NCI-H226 (cell line): ENCODE data around the gene ERG28.

Source experiments
- DNase-seq: peaks from one replicate; pipeline ENCODE4 v3.0.0-alpha.2; 2015

Gene ERG28

GRCh38 chr14:75657331-75657730 lies 3.3 kb downstream of the ERG28 start:
- DNase-seq = no peak

GRCh38 chr14:75655235-75655634 lies 5.4 kb downstream of the ERG28 start:
- no peak for DNase-seq

GRCh38 chr14:75654127-75654732 lies 6.4 kb downstream of the ERG28 start:
- peak; percentile 32 for DNase-seq

GRCh38 chr14:75653563-75653962 lies 7.1 kb downstream of the ERG28 start:
- no peak for DNase-seq

GRCh38 chr14:75650253-75651058 lies 10.2 kb downstream of the ERG28 start:
- DNase-seq = no peak

GRCh38 chr14:75649773-75650172 lies 10.9 kb downstream of the ERG28 start:
- no peak for DNase-seq

GRCh38 chr14:75649337-75649736 lies 11.3 kb downstream of the ERG28 start:
- DNase-seq = no peak

- DNase-seq = peak; percentile 95
Measured at GRCh38 chr14:75648066-75648838, 12.4 kb downstream of the ERG28 start.

GRCh38 chr14:75647640-75648039 lies 13.0 kb downstream of the ERG28 start:
- DNase-seq = peak; percentile 13

- DNase-seq = no peak
Measured at GRCh38 chr14:75646762-75647161, 13.9 kb downstream of the ERG28 start.

- no peak for DNase-seq
Measured at GRCh38 chr14:75645056-75645455, 15.6 kb downstream of the ERG28 start.

- no peak for DNase-seq
Measured at GRCh38 chr14:75643985-75644384, 16.7 kb downstream of the ERG28 start.

GRCh38 chr14:75640876-75641275 lies 19.8 kb downstream of the ERG28 start:
- no peak for DNase-seq

GRCh38 chr14:75636100-75636692 lies 24.5 kb downstream of the ERG28 start:
- DNase-seq = no peak

- DNase-seq = no peak
Measured at GRCh38 chr14:75634848-75635247, 25.8 kb downstream of the ERG28 start.

- no peak for DNase-seq
Measured at GRCh38 chr14:75631453-75631831, 29.2 kb downstream of the ERG28 start.

- DNase-seq = no peak
Measured at GRCh38 chr14:75630695-75631452, 29.8 kb downstream of the ERG28 start.

- DNase-seq = no peak
Measured at GRCh38 chr14:75628816-75629215, 31.9 kb downstream of the ERG28 start.

- DNase-seq = no peak
Measured at GRCh38 chr14:75627406-75627805, 33.3 kb downstream of the ERG28 start.

- no peak for DNase-seq
Measured at GRCh38 chr14:75626863-75627262, 33.8 kb downstream of the ERG28 start.

- no peak for DNase-seq
Measured at GRCh38 chr14:75626396-75626795, 34.3 kb downstream of the ERG28 start.

- no peak for DNase-seq
Measured at GRCh38 chr14:75625034-75625433, 35.6 kb downstream of the ERG28 start.

GRCh38 chr14:75619548-75619947 lies 41.1 kb downstream of the ERG28 start:
- DNase-seq = no peak
